Activated CD4-positive, alpha-beta T cell treated with anti-CD3 and anti-CD28 coated beads, Interleukin-2, amount 50 U/mL, for 4 hours (primary cell): ENCODE measurements around the gene IL1RN.

Source experiments
- DNase-seq, 2 experiments: peaks; one replicate each; pipeline ENCODE4 v3.0.0-alpha.2; 2020

IL1RN gene

DNA sequence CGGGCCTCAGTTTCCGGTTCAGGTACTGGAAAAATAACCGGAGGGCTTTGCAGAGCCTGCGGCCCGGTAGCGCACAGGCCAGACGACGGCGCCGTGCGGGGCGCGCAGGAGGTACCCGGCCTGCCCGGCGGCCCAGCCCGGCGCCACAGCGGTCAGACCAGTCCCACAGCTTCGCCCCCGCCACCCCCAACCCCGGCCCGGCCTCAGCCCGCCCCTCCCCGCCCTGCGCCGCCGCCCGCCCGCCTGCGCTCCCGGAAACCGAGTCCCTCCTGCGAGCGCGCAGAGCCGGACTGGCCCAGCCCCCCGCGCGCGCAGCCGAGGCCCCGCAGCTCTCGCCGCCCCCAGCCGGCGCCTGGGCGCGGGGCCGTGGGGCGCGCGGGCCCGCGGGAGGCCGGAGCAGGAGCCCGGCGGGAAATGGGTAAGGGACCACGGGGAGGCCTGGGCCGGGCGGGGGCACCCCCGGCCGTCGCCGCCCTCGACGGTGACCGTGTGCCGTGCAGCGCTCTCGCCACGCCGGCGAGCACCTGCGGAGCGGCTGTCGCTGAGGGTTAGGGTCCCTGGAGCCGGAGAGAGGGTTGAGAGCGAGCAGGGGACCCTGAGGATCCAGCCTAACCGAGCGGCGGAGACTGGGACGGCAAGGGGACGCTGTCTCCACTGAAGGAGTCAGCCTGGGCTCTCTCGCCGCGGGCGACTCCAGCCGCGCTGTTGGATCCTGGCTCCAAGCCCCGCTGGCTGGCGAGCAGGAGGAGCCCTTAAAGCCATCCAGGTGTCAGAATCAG is 29.9 kb downstream of the IL1RN start:
- DNase-seq = peak in 1 of 2 experiments; percentile 45

DNA sequence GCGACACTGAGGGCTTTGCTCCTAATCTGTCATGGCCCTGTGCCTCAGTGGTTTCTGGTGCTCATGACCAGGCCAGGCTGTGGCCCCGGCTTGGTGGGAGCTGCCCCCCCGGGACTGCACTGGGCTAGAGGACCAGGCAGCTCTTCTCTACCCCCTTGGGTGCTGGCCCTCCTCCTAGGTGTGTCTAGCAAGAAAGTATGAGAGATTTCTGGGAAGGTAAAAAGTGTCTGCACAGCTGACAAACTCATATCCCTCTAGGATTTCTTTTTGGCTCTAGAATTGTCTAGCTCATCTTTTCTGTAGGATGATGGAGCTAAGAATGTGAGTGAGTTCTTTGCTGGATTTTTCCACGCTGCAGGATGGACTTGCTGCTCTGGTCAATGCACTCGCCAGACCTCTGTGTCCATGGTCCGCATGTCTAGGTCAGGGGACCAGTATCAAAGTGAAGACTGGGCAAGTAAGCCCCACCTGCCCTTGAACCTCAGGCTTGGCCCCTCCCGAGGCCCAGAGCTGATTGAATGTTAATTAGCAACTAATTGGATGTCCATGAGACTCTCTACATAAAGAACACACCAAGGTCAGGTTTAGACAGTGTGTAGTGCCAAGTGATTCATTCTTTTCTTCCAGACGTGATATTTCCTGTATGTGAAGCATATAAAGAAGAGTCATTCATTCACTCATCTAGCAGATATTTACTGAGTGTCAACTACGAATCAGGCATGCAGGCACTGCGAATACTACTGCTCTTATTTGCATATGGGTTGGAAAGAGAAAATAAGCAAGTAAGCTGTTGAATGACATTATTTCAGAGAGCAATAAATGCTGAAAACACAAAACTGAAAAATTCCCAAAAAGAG is 30.7 kb downstream of the IL1RN start:
- no peak for DNase-seq

DNA sequence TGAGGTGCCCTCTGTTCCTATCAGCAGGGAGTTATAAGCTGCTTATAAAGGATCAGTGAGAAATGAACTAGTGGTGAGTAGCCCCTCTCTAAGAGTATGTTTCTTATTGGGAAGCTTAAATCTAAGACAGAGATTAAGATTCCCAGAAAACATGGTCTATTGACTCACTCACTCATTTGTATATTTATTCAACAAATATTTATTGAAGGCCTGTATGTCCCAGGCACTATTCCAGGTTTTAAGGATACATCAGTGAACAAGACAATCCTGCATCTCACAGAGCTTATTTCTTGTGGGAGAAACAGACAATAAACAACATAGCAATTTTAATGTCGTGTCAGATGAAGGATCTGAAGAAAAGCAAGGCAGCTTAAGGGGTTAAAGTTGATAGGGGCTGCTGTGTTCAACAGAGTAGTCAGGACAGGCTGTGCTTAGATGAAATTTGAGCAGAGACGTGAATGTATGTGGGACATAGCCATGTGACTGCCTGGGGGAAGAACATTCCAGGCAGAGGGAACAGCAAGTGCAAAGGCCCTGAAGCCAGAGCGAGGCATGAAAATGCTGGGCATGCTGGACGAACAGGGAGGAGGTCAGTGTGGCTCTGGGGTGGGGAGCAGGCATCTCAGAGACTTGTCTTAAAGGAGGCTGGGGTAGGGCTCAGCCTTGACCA is 31.6 kb downstream of the IL1RN start:
- no peak for DNase-seq

GRCh38 chr2:113160248-113160647 is 32.9 kb downstream of the IL1RN start:
- DNase-seq = no peak

DNA sequence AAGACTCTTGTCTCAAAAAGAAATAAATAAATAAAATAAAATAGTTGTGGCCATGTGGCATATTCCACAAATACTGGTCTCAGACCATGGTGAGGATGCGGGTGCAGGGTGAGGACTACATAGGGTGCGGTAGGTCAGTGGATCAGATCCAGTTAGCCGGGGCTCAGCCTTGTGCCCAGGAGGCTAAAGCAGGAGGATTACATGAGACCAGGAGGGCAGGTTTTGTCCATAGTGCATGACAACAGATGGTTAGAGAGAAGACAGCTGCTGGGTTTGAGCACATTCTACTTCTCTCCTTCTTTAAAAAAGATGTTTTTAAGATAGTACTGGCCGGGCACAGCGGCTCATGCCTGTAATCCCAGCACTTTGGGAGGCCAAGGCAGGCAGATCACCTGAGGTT is 33.6 kb downstream of the IL1RN start:
- no peak for DNase-seq

- no peak for DNase-seq
Measured at GRCh38 chr2:113162173-113162572, 34.8 kb downstream of the IL1RN start.

- DNase-seq = no peak
Measured at GRCh38 chr2:113162869-113163268, 35.5 kb downstream of the IL1RN start.

GRCh38 chr2:113164215-113164929 is 37.0 kb downstream of the IL1RN start:
- DNase-seq = no peak

GRCh38 chr2:113164930-113165585 is 37.7 kb downstream of the IL1RN start:
- no peak for DNase-seq

- DNase-seq = no peak
Measured at GRCh38 chr2:113166187-113166645, 38.8 kb downstream of the IL1RN start.

DNA sequence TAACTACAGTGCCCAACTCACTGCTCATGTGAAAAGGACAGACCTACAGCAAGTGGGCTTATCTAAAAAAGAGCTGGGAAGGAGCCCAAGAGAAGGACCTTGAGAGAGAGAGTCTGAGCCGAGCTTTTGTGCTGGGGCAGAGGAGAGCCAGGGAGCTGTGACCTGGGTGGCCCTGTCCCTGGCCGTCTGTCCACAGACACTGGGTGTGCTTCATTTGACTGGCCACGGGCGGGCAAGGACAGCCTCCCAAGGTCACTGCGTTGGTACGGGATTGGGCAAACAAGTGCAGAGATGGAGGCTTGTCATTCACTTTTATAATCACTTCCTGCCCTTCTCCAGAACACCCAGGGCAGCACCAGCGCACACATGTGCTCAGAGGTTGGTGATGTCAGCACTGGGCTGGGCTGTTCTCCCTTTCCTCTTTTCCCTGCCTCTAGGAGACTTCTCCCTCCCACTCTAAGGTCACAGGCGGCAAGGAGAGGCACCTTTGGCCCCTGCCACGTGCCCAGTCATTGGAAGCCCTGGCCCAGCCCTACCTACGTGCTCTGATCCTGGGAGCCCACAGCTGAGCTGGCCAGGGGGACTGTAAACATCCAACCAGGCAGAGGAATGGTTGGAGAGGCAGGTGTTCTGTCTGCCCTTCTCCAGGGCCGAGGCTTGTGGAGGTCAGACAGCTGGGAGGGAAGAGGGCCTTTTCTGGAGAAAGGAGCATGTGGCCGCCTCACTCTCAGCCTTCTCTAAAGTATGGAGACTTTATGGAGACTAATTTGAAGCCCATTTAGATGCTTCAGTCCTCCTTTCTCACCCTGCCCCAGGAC is 39.9 kb downstream of the IL1RN start:
- DNase-seq = no peak

GRCh38 chr2:113167962-113168340 is 40.6 kb downstream of the IL1RN start:
- no peak for DNase-seq

DNA sequence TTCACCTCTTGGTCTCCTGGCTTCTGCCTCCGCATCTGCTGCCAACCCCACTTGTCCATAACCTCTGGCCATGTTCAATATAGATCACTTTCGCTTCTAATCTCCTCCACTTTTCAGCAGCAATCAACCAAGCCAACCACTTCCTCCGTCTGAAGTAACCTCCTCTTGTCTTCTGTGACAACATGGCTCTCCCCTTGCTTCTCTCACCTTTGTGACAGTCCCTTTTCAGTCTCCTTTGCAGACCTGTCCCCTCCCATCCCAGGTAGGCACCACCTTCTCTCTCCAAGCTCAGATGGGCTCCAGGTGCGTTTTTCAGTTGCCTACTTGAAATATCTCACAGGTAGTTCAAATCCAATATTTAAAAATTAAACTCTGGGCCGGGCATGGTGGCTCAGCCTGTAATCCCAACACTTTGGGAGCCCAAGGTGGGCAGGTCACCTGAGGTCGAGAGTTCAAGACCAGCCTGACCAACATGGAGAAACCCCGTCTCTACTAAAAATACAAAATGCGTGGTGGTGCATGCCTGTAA is 41.7 kb downstream of the IL1RN start:
- no peak for DNase-seq

DNA sequence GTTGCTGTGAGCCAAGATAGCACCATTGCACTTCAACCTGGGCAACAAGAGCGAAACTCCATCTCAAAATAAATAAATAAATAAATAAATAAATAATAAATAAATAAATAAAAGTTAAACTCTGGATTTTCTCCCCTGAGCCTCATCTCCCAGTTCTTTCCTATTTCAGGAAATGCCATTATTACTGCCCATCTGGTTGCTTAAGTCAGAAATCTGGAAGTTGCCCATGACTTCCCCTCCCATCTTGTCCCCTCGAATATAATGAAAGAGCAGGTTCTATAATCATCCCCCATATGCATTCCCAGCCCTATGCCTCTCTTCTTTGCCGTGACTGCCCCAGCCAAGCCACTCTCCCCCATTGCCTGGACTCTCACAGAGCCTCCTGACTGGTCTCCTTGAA is 42.2 kb downstream of the IL1RN start:
- DNase-seq = no peak

DNA sequence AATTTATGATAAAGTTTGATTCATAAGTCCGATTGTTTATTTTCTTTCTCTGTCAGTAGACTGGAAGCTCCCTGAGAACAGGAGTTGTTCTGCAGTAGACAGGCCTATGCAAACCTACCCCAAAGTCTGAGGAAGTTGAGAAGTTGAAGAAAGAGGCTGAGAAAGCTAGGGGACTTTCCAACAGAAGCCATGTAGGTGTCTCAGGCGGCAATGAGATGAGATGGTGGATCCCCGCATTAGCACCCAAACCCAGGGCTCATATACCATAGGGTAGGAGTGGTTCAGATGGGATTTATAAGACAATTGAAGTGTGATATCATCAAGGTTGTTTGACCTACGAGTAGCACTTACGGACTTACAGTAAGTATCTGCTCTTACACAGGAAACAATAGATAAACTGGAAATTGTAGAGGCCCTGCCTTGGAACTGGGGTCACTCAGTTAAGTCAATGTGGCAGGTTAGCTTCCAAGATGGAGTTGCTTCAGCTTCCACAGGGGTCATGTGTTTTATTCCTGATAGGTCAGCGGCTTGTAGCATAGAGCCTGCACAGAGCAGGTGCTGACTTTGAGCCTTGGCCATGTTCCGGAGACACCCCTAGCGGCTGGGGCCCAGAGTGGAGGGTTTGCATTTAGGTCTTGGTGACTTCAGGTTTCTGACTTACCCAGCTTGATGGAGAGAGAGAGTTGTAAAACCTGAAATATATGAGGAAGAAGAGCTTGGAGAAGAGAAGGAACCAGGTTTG is 44.1 kb downstream of the IL1RN start:
- no peak for DNase-seq

- DNase-seq = no peak
Measured at GRCh38 chr2:113172721-113173541, 45.5 kb downstream of the IL1RN start.

DNA sequence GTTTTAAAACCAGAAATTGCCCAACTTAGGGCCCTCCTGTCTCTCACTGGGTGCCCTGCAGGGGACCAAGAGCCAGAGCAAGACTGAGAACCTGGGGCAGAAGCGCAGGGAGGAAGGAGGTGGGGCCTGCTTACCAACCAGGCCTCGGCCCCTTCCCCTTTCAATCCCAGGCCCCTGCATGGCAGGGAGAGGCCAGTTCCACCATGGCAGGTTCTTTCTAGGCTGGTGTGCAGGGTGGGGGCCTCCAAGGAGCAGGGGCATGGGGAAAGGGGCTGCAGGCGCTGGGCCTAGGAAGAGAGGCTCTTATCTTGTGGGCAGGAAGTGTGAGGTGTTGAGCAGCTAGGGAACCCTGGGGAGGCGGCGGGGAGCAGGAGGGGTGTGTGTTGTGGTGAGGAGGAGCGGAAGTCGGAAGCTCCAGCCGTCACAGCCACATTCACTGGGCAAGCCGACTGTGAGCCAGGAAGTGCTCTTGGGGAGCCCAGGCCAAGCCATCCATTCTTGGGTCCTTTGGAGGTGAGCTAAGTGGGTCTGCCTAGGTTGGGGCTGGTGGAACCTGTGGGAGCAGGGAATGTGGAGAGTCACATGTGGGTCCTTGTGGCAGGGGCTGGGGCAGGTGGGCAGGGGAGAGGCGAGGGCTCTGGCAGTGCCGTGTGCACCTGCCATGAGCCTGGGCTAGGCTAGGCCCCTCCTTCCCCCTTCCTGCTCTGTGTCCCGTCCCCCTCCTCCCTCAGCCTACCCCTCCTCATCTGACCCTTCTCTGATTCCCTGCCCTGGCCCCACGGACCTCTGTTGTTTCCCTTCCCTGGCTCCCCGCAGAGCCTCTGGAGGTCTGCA is 46.4 kb downstream of the IL1RN start, which contains the start of gene PSD4:
Gene PSD4, plus strand, starts transcription at position 430 of the 834 bp plus-strand sequence. CDS start 8,486 bp downstream, outside the sequence.
- peak; percentile 73 to 77 for DNase-seq

DNA sequence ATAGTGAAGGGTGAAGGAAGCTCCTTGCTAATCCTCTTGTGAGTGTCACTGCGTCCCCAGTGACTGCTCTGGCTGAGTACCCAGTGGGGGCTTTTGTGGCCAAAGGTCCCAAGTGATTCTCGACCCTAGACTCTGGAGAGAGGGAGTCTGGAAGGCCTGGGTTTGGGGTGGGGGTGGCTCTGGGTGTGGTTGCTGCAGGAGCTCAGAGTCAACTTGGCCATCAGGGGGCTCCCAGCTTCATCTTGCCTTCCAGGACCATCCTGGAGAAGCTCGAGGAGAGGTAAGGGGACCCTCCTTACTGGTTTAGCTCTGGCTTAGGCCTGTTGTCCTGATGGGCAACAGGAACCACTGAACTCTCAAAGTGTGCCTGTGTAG is 47.0 kb downstream of the IL1RN start:
- no peak for DNase-seq
